ENCODE data around the gene PCDH9.

Gene PCDH9, protein sequence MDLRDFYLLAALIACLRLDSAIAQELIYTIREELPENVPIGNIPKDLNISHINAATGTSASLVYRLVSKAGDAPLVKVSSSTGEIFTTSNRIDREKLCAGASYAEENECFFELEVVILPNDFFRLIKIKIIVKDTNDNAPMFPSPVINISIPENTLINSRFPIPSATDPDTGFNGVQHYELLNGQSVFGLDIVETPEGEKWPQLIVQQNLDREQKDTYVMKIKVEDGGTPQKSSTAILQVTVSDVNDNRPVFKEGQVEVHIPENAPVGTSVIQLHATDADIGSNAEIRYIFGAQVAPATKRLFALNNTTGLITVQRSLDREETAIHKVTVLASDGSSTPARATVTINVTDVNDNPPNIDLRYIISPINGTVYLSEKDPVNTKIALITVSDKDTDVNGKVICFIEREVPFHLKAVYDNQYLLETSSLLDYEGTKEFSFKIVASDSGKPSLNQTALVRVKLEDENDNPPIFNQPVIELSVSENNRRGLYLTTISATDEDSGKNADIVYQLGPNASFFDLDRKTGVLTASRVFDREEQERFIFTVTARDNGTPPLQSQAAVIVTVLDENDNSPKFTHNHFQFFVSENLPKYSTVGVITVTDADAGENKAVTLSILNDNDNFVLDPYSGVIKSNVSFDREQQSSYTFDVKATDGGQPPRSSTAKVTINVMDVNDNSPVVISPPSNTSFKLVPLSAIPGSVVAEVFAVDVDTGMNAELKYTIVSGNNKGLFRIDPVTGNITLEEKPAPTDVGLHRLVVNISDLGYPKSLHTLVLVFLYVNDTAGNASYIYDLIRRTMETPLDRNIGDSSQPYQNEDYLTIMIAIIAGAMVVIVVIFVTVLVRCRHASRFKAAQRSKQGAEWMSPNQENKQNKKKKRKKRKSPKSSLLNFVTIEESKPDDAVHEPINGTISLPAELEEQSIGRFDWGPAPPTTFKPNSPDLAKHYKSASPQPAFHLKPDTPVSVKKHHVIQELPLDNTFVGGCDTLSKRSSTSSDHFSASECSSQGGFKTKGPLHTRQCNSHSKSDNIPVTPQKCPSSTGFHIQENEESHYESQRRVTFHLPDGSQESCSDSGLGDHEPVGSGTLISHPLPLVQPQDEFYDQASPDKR (N-terminal part only)

DNA sequence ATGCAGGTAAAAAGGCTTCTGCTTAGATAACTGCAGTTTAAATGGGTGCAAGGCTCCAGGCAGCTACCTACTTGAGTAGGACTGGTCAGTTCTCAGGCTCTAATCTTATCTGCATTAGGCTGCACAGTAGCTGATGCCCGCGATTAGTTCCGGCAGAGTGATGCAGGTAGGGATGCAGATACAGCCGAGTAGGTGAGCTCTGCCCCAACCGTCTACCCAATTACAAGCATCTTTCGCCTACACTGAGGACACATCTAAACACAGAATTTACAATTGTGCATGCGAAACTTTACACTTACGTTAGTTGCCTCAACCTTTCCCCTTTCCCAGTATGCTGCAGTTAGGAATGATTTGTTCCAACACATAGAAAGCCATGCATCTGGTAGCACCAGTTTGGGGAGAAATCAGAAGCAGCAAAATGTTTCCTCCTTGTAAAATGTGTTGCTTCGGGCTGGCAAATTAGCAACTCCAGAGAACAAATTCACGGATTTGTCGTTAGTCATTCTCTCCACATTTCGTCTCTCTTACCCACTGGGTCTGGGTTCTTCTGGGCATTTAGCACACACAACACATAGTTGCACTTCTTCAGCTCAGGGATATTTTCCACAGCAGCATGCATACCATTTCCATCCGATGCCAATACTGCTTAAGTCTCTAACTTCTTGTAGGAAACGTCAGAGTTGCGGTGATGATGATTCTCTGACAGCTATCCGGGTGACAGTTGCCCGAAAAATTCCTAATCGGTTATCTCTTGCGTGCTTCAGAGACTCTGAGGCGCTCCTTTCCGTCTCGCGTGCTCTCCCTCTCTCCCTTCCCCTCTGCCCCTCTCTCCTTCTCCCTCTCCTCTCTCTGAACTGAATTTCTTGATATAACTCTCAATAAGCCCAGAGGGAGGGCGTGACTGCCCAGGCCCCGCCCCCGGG lies at the start of gene PCDH9:
PCDH9 (minus strand) TSS at position 856 of the 923 bp plus-strand sequence. CDS start 1,896 bp downstream, outside the sequence.
- DNase-seq (ENCODE audit: low spot score): peak; percentile 48

DNA sequence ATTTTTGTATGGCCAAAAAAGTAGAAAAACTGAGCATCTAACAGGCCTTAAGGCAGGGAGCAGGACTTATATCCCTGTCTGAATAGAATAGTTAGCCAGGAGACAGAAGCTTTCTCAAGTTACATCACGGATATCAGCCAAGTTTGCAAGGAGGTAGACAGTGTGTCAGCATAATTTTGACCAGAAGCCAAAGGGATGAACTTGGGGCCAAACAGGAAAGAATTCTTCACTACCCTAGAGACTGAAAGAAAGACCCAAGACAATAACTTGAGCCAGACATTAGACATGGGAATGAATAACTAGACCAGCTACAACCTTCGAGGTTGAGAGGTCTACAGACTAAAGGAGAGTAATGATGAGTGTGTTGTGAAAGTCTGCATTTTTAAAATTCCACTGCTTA lies 48.1 kb upstream of the PCDH9 start:
- DNase-seq (ENCODE audit: low spot score): no peak

DNA sequence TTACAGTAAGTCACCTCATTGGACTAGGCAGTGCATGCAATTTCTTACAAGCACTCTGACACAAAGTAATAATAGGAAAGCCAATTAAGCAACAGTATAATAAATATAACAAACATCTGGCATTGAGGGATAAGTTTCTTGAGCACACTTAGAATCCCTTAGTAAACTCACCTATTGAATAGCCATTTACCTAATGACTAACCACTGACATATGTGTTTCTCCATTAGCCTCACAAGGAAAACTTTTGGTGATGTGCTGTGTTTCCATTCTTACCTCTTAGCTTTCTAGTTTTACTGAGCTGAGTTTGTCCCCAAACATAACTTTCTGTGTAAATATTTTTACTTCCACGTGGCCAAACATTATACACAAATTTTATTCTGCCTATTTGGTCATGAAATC lies 47.4 kb upstream of the PCDH9 start:
- no peak for DNase-seq (ENCODE audit: low spot score)

DNA sequence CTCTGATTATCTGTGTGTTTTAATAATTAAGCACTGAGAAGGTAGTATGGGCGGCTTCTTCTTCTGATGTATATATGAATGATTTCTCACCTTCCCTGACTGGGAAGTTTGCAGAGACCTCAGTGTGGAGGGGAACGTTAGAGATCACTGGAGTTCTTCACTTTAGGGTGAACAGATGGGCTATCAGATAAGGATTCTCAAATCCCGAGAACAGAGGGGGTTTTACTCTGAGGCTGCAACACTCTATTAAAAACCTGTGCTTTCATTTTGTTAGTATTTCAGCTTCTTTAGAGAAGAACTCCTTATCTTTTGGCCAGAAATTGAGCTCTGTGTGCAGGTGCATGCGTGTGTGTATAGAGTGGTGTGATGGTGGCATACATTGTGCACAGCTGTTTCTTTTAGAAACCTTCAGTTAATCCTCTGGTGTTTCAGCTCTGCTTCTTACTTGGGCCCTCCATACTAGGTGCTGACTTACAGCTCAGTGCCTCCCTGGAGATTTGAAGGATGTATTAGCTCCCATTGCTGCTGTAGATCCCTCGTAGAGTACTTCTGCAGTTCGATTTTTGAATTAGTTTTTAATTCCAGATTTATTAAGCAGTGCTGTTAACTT lies 45.3 kb upstream of the PCDH9 start:
- DNase-seq (ENCODE audit: low spot score): no peak

DNA sequence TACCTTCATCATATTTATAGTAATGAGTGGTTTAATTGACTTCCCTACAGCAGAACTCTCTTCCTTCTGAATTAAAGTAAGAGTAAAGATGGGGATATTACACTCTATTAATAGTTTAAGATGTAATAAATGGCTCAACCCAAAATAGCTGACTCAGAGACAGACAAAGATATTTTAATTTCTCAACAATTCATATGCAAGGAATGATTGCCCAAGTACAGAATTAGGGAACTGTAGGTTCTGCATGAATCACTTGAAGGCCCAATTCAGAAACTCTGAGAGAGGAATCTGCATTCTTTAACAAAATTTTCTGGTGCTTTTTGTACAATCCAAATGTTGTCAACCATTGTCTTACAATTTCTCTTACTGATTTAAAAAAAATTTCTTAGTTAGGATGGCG lies 42.9 kb upstream of the PCDH9 start:
- DNase-seq (ENCODE audit: low spot score): no peak

DNA sequence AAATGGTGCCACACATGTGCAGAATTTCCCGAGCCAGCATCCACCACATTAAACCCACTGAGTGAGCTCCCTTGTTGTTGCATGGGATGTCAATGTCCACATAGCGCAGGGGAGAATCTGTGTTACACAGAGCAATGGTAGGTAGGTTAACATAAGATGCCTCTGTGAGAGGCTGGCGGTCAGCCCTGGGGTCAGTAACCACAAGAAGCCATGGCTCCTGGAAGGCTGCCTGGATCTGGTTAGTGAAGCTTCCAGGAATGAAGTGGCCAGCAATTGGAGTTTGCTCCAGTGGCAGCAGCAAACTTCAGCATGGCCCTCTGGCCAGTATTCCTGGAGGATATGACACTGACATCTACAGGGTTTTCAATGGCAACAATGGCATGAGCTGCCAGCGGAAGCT lies 37.0 kb upstream of the PCDH9 start:
- DNase-seq (ENCODE audit: low spot score): no peak

DNA sequence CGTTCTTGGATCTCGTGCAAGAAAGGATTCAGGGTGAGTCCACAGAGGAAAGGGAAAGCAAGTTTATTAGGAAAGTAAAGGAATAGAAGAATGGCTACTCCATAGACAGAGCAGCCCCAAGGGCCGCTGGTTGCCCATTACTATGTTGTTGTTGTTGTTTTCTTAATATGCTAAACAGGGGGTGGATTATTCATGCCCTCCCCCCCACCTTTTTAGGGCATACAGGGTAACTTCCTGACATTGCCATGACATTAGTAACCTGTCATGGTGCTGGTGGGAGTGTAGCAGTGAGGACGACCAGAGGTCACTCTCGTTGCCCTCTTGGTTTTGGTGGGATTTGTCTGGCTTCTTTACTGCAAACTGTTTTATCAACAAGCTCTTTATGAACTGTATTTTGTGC lies 29.1 kb upstream of the PCDH9 start:
- DNase-seq (ENCODE audit: low spot score): no peak

DNA sequence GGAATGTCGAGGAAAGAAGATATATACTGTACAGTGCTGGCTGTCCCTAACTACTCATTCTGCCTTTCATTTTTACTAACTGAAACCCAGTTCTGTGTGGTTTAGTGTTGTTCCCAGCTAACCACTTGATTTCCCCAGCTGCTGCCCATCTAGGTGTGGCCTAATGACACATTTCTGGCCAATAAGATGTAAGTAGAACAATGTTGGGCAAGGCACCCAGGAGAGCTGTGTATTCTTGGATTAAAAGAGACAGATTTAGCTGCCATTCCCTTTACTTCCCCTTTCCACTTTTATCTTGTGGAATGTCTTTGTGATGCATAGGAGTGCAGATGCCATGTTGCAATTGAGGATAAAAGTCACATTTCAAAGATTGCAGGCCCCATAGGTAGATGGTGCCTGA lies 28.3 kb upstream of the PCDH9 start:
- DNase-seq (ENCODE audit: low spot score): no peak

DNA sequence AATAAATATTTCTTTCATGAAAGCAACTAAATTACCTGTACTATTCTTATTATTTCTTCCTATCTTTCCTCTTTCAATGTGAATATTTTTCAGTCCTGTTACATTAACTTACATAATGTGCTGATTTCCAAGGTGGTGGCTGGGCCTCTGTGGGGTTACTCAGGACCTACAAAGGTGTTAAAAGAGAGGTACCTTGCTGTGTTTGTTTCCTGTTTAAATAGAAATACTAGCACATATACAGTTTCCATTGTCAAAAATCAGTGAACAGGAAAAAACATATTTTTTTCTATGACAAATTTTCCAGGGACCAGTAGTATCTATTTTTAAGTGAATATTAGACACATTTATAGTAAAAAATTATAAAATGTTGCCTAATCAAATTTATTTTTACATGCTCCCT lies 8.7 kb upstream of the PCDH9 start:
- no peak for DNase-seq (ENCODE audit: low spot score)

DNA sequence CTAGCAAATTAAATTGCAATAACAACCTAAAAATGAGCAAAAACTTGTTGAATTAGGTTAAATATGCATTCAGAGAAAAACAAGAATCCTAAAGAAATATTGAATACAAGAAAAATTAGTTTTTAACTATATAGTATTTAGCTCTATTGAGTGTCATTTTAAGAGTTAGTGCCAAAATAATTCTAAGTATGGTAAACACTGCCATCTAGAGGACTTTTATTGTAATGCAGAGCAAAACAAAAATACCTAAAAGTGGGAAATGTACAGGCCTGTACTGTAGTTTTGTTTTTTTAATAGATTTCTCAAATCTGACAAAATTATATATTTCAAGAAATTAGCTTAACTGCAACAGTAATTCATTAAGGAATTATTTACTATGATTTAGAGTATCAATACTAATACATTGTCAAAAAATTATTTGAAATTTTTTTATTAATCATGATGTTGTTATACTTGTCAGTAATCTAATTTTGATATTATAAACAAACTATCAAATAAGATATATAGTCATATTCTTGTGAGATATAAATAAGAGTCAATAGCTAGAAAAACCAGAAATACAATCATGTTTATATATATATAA lies 8.2 kb upstream of the PCDH9 start:
- DNase-seq (ENCODE audit: low spot score): no peak

DNA sequence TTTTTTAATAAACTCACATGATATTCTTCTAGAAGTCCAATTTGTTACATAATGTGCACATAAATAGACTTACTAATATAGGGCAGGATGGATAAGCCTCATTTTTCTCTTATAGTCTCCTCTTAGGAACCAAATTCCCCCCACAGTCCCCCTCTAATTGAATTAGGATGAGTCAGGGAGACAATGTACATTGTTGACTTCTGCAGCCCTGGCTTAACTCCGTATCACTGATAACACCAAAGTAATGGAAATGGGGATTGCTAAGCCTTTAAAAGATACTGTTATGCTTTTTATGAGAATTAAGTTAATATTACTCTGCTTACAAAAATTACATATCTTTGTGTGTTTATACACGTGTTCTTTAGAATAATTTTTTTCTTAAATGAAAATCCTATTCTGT lies 5.1 kb upstream of the PCDH9 start:
- DNase-seq (ENCODE audit: low spot score): no peak

DNA sequence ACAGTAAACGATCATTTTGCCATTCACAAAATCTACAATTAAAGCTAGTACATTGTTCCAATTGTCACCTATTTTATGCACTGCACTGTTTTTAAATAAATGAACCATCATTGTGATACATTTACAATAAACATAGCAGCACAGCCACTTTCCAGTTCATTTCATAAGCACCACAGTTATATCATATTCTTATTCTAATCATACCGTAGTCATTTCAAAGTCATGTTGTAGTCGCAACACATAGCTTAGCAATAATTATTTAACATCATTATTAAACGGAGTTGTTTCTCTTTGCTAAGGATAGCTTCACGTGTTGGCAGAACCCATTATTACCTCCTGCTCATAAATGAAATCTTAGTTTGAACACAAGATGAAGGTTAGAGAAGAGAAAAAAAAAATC lies 2.2 kb upstream of the PCDH9 start:
- DNase-seq (ENCODE audit: low spot score): no peak

DNA sequence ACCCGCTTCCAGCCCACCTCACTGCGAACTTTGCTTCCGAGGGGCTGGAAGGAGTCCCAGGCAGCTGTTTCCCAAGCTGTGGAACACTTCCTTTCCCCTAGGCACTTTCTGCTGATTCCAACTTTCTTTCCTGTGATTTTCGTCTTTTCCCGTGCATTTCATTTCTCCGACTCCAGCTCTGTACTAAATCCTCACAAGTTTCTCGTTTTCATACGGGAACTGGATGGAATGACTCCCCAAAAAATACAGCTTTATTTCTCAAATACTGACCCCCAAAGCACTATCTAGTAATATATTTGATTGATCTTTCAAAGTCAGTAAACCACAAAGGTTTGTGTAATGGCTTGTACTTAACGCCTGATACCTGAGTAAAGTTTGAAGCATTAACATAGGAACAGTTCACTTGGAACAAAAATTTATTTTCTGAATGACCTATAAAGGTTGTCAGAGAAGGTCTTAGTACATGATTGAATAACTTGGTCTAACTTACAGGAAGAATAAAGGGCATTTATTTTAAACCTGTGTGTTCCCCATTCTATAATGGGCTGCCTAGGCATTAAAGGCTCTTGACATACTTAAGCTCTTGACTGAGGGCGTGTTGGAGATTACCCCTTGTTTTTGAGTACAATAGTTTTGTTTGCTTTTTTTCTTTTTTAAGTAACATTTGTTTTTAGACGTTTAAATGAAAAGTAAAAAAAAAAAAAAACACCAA lies 1.3 kb upstream of the PCDH9 start:
- no peak for DNase-seq (ENCODE audit: low spot score)

DNA sequence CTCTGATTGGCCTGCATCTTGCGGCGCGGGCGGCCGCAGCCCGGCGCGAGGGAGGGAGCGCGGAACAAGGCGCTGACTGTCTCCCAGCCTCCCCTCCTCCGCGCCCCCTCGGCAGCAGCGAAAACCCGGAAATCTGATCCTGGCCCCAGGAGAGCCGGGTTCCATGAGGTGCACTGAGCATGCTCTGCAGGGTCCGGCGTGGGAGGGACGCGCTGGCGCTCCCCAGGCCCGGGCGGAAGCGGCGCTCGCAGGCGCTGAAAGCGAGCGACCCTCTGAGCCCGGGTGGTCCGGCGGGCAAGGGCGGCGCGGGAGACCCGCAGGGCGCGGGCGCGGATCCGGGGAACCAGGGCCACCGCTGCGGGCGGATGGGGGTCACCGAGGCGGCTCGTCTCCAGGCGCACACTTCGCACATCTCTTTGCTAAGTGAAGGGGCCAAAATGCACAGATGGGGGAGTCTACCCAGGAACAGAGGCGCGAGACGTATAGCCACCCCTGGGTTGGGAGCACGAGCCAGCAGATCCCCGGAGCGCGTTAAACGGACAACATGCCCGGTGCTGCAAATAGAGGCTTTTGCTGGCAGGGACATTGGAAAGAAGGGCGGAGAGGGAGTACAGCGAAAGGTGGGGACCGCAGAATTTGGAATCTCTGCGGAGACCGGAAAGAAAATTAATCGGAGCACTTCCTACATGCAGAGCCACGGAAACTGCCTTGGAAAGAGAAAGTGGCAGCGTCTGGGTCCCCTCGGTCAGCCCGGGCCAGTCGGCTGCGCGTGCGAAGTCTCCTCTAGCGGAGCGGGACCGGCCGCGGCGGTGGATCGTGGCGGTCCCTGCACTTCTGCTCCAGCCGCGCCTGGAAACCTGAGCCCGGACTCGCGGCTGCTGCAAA lies 510 bp upstream of the PCDH9 start:
- DNase-seq (ENCODE audit: low spot score): peak; percentile 99

DNA sequence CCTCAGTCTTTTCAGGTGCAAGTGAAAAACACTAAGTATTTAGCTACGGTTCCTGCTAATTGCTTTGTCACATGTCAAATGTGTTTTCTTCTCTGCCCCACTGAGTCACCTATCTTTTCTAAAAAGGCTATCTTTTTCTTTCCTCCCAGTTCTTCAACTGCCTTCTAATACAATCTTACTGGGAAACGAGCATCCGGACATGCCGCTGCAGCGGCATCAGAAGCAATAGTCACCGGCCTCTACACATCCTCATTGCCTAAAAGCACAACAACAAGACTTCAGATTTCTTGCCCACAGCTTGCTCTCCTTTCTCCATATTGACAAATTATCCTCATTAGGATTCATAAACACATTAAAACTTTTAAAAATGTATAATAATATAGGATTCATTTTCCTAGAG lies 1.2 kb downstream of the PCDH9 start:
- DNase-seq (ENCODE audit: low spot score): peak; percentile 61

DNA sequence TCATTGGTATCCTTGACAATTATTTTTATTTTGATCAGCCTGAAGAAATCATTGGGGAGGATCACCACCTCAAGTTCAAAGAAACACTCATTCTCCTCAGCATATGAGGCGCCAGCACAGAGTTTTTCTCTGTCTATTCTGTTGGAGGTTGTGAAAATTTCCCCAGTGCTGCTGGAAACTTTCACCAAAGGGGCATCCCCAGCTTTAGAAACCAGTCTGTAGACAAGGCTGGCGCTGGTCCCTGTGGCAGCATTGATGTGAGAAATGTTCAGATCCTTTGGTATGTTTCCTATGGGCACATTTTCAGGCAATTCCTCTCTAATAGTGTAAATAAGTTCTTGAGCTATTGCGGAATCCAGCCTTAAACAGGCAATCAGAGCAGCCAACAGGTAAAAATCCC lies 2.1 kb downstream of the PCDH9 start:
- DNase-seq (ENCODE audit: low spot score): no peak

DNA sequence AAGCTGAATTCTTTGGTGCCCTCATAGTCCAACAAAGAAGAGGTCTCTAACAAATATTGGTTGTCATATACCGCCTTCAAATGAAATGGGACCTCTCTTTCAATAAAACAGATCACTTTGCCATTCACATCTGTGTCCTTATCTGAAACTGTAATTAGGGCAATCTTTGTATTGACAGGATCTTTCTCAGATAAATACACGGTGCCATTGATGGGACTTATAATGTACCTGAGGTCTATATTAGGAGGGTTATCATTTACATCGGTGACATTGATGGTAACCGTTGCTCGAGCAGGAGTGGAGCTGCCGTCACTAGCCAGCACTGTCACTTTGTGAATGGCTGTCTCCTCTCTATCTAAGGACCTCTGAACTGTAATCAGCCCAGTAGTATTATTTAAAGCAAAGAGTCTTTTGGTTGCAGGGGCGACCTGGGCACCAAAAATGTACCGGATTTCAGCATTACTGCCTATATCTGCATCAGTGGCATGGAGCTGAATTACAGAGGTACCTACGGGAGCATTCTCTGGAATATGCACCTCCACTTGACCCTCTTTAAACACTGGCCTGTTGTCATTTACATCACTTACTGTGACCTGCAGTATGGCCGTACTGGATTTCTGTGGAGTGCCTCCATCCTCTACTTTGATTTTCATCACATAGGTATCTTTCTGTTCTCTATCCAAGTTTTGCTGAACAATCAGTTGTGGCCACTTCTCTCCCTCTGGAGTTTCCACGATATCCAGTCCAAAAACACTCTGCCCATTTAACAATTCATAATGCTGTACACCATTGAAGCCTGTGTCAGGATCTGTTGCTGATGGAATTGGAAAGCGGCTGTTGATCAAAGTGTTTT lies 2.8 kb downstream of the PCDH9 start:
- DNase-seq (ENCODE audit: low spot score): no peak

DNA sequence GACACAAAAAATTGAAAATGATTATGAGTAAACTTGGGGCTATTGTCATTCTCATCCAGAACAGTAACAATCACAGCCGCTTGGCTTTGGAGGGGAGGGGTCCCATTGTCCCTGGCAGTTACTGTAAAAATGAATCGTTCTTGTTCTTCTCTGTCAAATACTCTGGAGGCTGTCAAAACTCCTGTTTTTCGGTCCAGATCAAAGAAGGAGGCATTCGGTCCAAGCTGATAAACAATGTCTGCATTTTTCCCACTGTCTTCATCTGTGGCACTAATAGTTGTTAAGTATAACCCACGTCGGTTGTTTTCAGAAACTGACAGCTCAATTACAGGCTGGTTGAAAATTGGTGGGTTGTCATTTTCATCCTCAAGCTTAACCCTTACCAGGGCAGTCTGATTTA lies 3.4 kb downstream of the PCDH9 start:
- no peak for DNase-seq (ENCODE audit: low spot score)

Data from Ammon's horn (tissue), 1 donor.